Measurements from ENCODE around the gene MTMR3.

The MTMR3 gene

DNA sequence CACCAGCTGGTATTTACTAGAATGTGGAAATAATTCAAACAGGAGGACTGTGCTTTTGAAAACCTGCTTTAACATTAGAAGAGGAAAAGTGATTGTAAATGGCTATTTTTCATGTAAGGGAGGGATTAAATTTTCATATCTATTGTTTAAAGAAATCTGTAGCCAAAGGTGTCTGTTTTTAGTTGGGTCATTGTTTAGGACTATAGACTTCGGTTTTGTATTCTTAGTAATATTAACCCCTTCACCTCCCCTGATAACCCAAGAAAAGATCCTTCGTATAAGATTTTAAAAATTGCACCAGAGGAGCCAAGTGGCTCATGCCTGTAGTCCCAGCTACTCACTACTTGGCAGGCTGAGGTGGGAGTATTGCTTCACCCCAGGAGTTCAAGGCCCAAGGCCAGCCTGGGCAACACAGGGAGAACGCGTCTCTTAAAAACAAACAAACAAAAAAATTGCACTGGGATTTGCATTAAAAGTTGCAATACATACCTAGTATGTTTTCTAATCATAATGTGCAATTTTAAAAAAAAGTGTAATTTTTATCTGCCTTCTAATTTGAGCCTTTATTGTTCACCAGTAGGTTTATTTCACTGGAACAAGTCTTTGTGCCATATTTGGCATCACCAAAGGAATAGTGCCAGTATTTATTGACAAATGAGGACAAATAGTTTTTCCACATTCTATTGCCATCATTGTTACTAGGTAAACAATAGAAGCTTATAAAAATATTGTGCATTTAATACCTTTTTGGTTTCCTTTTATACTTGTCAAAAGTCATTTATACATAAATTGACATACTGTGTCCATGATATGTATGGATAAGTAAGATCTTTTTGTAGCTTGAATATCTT, 34.3 kb downstream of the MTMR3 start:
- DNase-seq = no peak

DNA sequence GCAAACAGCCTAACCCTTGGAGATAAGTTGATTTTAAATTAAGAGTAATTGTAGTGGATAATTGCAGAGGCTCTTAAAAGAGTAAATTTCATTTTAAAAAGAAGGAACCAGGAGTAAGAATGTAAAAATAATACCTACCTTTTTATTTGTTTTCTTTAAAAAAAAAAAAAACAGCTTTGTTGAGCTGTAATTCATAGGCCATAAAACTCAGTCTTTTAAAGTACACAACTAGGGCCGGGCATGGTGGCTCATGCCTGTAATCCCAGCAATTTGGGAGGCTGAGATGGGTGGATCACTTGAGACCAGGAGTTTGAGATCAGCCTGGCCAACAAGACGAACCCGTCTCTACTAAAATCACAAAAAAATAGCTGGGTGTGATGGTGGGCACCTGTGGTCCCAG, 42.4 kb downstream of the MTMR3 start:
- DNase-seq = no peak

DNA sequence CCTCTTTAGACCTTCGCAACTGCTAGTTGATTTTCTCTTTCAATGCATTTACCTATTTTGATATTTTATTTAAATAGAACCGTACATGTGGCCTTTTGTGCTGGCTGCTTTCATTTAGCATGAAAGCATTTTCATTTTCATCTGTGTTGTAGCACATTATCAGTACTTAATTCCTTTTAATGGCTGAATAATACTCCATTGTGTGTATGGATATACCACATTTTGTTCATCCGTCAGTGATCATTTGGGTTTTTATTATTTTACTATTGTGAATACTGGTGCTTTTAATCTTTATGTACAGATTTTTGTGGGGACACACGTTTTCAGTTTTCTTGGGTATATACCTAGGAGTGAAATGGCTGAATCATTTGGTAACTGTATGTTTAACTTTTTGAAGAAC, 43.1 kb downstream of the MTMR3 start:
- no peak for DNase-seq

DNA sequence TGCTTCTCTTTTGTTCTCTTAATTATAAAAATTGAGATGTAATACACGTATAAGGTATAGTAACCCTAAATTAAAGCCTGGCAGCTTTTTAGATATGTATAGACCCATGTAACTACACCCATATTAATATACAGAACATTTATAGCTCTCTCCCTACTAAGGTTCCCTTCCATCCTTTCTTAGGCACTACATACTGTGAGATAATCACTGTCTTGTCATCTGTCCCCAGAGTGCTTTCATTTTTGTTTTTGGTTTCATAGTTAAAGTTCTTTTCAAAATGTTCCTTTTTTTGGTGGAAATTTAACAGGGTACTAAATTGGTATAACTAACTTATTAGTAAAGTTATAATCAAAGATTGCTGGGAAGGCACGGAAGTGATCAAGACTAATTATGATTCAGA, 49.2 kb downstream of the MTMR3 start:
- DNase-seq = no peak

DNA sequence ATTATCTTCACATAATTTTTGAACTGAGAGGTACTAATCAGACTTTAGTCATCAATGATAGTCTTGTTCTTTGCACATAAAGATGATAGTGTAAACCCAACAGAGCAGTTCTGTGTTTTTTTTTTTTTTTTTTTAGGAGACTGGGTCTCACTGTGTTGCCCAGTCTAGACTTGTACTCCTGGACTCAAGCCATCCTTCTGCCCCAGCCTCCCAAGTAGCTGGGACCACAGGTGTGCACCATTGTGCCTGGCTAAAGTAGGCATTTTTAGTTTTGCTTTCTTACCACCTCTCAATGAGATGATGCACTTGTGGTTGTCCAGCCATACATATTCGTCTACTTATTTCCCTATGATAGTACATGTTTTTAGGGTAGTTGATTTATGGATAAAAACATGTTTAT, 50.6 kb downstream of the MTMR3 start:
- no peak for DNase-seq

DNA sequence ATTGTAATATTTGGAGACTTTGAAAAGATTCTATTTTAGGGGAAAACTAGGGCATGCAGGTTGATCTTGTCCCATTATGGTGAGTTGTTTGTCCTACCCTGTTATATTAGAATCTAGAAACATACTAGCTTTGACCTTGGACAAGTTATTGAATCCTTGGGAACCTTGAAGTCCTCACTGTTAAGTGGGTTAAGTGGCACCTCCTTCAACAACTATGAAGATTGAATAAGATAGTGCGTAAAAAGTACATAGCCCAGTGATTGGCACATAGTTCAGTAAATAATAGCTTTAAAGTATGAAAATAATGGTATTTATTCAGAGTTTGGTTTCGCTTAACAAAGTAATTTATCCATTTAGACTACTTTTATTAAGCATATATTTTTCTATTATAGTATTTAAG, 51.6 kb downstream of the MTMR3 start:
- DNase-seq = no peak

DNA sequence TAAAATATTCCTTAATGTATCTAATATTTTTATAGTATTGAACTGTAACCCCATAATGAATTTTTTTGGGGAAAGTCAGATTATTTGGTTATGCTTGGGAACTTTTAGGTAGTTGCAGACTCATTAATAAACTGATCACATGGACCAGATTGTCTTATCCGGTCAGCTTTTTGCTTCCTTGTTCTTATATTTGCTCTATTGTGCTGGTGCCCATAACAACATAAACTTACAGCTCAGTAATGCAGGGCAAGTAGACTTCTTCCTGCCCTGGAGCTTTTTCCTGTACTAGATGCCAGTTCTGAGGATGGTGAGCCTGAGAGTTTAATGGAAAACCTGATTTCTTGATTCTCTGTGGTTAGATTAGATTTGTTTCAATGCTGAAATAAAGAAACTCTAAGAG, 53.2 kb downstream of the MTMR3 start:
- DNase-seq = no peak

DNA sequence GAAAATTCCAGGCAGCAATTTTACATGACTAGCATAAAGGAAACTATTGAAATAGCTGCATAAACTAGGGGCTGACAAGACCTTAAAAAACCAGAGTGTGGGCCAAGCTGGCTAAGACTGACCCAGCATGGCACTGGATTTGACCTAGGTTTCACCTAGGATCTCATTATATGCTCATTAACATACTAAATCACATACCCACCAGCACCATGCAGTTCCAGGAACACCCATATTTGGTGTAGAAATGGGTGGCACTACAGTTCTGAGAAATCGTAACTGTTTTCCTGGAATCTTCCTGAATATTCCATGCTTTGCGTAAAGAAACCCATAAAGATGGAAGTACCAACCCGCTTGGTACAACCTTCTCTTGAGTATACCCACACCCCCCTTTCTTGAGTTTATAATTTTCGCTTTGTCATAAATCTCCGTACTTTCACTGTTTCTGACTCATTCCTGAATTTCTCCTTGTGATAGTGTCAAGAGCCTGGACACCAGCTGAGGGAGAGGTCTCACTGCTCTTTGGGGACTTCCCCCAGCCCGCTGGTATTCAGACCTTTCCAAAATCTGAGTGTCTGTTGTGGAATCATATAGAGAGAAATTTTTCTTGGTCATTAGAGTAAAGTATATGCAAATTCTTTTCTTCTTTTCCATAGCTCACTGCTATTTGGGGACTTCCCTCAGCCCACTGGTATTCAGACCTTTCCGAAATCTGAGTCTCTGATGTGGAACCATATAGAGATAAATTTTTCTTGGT, 55.1 kb downstream of the MTMR3 start:
- DNase-seq = no peak

DNA sequence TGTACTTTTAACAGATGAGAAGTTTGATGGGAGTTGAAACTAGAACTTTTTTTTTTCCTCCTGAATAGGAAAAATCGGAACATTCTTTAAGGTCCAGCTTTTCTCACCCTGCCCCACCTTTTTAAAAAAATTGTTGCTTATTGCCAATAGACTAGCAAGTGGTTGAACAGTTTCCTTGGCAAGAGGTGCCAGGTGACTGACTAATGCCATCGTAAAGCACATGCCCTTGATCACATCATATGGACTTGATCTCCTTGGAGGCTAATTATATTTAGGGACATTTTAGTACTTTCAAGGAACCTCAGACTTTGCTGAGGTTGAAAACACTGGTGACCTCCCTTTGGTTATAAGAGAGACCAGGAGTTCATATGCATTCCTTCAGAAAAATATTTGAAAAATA, 57.6 kb downstream of the MTMR3 start:
- no peak for DNase-seq

DNA sequence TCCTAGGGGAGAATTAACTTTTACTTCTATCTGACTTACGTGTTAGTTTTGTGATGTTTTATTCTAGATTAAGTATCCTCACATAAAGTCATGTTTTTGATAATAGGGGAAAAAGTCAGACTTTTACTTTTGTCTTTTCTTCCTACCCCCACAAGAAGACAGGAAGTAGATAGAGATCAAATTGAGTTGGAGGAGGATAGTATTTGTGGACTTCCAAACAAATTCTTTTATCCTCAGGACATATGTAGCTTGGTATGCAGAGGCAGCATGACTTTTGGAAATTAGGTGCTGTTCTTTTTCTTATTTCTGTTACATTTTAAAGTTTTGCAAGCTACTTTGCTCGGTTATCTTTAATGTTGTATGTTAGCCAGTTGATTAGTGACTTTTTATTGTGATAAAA, 61.4 kb downstream of the MTMR3 start:
- DNase-seq = peak; percentile 21

DNA sequence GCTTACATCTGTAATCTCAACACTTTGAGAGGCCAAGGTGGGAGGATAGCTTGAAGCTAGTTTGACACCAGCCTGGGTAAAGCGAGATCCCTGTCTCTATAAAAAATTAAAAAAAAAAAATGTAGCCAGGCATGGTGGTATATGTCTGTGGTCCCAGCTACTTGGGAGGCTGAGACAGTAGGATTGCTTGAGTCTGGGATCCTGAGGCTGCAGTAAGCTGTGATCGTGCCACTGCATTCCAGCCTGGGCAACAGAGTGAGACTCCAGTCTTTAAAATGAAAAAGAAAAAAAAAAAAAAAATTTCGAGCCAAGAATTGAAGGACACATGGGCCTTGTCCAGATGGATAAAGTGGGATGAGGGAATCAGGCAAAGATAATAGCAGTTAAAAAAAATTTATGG, 62.5 kb downstream of the MTMR3 start:
- DNase-seq = no peak

DNA sequence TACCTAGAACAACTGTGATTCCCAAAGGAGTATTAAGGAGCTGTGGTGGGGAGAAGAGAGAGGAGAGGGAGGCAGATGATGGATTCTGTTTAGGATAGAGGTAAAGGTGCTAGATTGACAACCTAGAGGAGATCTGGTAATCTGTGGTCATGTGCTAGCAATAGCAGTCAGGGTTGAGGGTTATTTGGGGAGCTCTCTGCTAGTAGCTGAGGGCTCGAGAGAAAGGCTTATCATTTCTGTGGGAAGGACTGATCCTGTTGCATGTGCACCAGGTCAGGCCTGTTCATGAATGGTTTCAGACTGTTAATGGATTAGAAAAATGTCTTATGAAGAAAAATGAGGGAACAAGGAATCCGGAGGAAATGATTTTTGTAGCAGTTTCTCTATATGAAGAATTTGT, 63.2 kb downstream of the MTMR3 start:
- DNase-seq = no peak

DNA sequence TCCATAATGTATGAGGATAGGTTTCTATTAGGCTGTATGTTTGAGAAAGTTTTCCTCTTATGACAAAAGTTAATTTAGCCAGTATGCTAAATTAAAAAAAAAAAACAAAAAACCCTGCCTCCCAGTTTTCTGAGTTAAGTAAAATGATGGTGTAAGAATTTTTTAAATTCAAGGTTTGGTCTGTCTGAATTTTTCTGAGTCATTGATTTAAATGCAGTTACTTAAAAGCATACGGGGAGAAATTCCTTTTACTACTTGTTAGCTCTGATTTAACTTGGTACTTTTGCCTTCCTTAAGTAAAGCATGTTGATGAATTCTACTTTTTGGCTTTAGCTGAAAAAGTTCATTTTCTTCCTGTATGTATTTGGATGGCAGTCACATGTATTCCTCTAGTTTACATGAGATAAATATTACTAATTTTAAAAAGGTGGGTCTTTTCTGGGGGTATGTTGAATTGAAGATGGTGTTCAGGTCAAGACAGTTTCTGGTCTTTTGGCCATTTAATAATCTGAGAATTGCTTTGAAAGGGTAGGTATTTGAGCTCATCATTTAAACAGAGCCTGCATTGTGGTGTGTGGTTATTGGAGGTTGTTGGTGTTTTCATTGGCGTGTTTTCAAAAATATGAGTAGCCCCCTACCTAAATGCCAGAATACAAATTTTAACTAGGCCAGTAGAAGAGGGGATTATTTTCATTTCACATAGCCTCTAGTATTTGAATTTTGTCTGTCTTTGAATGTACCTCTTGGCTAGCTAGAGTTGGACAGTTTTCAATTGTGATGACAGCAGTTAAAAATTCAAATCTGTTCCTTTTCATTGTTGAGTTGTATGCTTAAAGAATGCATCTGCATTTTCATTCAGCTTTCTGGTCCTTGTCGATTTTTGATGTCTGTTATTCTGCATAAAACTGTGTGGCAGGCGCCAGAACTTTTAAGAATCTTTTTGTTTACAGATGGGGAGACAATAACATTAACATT, 64.7 kb downstream of the MTMR3 start:
- peak; percentile 60 for DNase-seq

DNA sequence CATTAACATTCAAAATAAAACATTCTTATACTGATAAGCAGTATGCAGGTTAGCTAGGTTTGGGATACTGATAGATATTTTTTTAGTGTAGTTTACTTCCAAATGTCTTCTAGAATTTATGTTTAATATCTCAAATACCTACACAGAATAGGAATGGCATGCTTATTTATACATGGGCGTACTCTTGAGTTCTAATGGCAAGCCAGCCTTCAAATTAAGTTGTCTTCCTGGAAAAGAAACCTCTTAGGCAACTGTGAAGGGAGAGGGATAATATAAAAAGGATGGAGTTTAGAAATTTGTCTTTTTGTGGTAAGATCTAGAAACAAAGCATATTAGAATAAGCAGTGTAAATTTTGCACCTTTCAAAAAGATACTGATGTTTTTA, 65.4 kb downstream of the MTMR3 start:
- no peak for DNase-seq

DNA sequence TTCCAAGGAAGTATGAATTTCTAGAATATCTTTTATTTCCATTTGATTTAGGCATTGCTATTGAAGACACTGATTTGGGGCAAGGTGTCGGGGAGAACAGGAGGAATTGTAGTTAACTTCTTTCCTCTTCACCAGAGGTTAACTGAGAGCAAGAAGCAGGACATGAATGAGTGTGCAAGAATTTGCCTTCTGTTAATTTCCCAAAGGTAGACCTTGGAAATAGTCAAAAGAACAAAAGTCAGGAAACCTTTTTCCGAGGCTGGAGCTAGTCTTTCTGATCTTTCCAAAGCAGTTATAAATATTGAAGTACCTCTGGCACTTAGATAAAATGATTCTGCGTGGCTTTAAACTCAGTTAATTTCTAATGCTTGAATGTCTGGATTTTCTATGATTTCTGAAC, 66.9 kb downstream of the MTMR3 start:
- no peak for DNase-seq

DNA sequence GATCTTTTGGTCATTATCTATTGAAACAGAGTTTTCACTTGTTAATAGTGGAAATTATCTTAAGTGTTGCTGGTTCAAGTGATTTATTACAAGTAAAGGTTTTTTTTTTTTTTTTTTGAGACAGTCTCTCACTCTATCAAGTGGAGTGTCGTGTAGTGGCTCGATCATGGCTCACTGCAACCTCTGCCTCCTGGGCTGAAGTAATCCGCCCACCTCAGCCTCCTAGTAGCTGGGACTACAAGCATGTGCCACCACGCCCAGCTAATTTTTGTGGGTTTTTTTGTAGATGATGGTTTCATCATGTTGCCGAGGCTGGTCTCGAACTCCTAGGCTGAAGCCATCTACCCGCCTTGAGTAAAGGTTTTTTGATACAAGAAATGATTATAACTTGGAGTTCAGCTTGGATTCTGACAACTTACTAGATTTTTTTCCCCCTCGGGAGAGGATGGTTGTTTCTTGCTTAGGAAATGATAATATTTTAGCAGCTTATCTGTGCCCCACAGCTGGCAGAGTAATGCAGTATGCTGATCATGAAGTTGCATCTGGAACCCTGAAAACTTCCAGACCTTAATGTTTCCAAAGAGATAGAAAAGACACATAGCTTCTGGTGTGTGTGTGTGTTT, 68.9 kb downstream of the MTMR3 start:
- DNase-seq = no peak

DNA sequence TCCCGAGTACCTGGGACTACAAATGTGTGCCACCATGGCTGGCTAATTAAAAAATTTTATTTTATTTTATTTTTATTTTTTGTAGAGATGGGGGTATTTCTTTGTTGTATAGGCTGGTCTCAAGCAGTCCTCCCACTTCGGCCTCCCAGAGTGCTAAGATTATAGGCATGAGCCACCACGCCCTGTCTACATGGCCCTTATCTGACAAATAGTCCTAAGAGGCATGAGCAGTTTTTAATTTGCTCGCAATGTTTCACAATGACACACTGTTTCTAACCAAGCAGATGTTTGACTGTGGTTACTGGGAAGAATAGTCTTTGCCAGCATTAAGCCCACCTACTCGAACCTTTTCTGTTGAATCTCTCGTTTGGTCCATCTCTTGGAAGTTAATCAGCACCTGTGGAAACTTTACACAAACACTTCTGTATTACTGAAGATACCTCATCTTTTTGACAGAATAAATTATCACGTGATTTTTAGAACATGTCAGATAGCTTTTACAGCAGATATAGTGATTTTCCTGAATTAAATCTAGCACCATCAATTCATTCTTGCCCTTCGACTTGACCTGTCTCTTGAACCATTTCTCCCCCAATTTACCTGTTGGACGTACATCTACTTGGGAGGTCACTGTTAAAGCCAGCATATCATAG, 71.4 kb downstream of the MTMR3 start:
- DNase-seq = no peak

DNA sequence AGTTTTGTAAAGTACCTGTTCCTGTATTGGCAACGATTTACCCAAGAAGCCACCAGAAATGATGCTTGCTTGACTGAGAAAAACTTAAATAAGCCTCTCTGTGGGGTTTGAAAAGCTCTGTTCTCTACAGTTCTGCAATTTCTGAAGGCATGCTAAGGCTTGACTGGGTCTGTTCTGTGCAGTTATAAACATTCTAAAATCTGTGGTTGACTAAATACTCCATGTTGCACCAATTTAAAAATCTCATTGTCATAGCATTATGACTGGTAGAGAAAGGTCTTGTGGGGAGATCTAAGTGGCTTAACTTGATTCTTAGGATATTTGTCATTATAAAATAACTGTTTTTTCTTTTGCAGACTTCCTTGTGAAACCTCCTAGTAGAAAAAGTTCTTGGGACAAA, 73.7 kb downstream of the MTMR3 start:
- no peak for DNase-seq

DNA sequence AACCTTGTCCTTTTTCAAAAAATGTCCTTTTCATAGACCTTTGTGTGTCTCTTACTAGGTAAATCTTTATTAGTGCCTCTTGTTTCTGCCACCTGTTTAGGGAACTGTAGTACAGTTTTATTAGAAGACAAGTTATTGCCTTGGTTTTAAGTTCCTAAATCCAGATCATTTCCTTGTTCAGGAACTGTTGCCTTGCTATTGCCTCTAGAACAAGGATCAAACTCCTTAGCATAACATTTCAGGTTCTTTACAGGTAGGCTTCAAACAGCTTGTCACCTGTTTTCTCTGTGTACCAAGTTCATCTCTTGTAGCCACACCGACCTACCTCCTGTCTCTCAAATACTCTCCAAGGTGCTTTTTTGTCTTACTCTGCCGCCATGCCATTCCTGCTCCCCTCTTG, 75.2 kb downstream of the MTMR3 start:
- no peak for DNase-seq

DNA sequence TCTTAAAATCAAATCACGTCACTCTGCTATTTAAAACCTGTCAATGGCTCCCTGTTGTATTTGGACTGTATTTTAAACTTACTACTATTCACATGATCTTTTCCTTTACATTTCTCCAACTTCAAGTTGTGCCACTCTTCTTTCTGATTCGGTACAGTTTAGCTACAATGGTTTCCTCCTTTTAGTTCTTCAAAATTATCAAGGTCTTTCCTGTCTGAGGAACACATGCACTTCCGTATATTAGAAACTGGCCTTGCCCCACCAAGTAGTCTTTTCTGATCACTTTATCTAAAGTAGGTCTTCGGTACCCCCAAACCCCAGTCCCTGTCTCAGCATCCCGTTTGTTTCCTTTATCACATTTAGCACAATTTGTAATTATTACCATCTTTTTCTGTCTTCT, 81.8 kb downstream of the MTMR3 start:
- no peak for DNase-seq

DNA sequence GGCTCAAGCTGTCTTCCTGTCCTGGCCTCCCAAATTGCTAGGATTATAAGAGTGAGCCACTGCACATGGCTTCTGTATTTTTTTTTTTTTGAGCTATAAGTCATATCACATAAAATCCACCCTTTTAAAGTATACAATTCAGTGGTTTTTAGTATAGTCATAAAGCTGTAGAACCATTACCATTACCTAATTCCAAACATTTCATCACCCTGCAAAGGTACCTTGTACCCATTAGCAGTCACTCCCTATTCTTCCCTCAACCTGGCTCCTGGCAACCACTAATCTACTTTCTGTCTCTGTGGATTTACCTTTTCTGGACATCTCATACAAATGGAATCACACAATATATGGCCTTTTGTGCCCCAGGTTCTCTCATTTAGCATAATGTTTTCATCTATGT, 84.5 kb downstream of the MTMR3 start:
- DNase-seq = no peak

DNA sequence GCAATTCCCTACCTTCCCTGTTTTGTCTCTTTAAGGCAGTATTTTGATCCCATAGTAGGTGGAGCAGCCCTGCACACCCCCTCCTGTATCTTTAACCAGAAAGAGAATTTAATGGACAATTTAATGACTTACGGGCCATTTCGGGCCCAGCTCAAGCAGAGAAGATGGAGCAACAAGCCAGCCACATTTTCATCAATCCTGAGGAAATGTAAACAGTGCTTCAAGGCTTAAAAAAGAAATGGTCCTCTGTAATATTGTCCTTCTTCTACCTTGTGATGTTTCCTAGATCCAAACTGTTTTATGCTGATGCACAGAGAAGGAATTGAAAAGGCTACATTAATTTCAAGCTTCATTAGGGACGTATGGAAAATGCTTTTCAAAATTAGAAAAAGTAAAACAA, 88.6 kb downstream of the MTMR3 start:
- no peak for DNase-seq

All from fibroblast of upper back skin (primary cell).